Inferior parietal cortex (tissue), 1 donor: ENCODE measurements around the gene GEN1.
A peak's percentile ranks its signal among the peaks of the same experiment; 100 is the strongest.

Source experiments
- DNase-seq: peaks from one replicate; pipeline ENCODE4 v3.0.0-alpha.2; 2016; ENCODE audit errors: extremely low spot score

Gene GEN1

DNA sequence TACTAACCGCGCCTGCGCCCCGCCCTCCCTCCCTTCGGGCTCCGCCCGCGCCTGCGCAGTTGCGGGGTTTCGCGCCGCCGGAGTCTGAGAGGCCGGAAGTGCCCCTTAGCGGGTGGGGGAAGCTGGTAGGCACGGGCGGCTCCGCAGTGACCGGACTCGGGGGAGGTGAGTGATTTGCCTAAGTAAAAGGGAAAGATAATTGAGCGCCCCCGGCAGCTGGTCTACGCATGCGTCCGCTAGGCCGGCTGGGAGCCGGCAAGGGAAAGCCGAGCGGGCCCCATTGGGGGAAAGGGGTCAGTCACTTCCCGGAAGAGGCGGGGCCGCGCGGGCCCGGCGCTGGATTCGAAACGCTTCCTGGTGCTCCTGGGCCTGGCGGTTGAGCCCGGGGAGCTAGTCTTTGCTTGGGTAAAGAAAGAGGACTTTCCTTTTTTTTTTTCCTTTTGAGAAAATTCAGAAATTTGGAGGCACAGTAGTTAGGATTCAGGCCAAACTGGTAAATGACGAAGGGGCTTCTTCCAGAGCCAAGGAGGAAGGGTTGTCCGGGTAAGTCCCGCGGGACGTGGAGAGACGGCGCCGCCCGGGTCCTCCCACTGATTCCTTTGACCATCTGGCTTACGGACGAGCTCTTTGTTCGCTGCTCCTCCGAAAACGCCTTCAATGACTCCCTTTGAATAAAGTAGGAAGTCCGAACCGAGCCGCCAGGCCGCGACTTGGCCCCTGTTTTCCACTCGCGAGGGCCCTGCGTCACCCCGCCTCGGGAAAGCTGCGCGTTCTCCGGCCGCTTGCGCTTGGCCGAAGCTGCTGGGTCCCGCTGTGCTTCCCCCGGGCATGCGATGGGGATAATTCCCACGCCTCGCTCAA, at the start of gene GEN1, which contains the start of gene SMC6:
Gene GEN1 (plus strand): TSS at position 336 of the 861 bp plus-strand sequence. CDS start 5,806 bp downstream, outside the sequence.
Gene SMC6 (minus strand): TSS at position 8 of the 861 bp plus-strand sequence. CDS start 7,864 bp downstream, outside the sequence.
- DNase-seq: peak; percentile 94

GRCh38 chr2:17706845-17707244, 47.1 kb upstream of the GEN1 start:
- DNase-seq: no peak

DNA sequence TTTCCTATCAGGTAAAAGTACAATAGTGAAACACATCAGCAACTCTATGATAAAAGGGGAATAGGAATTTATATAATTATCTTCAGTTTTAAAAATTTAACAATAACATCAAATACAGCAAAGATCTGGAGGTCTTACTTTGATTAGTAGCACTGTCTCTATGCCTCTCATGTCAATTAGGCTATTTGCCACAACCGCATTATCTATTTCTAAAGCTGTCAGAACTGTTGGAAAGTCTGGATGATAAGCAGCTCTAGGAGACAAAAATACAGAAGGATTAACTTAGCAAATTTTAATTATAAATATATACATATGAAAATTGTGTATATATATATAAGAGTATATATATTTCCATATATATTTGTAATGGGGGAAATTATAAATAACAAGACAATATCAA, 45.4 kb upstream of the GEN1 start:
- no peak for DNase-seq

DNA sequence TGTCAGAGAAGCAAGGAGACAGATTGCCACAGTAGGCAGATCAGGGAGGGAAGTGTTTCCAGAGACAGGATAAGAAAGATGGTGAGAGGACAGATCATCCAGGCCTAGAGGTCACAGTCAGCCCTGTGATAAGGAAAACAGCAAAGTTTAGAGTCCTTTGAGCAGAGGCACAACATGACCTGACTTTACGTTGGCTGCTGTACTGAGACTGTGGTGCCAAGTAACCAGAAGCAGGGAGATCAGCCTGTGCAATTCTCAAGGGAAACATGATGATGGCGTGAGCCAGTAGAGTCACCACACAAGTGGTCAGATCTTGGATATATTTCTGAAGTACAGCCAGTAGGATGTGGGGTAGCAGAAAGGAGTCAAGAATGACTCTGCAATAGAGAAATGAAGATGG, 44.0 kb upstream of the GEN1 start:
- DNase-seq: no peak

DNA sequence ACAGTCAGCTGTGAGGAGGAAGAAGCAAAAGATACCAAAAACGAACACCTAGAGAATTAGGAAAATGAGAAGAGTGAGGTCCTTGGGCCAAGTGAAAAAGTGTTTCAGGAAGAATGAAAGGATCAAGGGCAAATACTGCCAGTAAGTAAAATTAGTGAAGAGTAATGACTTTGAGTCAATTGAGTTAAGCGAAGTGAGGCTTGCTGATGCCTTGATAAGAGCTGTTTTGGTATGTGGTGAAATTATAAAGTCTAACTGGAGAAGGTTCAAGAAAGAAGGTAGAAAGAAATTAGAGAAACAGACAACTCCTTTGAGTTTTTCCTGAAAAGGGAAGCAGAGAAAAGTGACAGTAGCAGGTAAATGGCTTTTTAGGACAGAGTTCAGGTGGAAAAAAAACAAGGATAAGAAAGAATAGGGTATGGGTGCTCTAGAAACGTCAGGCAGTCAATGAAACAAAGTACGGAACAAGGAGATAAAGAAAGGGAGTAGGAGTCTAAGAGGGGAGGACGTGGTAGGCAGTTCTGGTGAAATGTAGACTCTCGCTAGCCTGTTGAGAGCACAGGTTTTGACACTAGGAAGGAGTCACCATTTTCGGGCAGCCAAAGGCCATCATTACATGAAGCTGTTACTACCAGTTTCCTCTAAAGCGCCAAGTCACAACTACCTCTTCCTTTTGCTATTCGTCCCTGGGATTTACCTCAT, 43.2 kb upstream of the GEN1 start:
- DNase-seq: no peak

- peak; percentile 34 for DNase-seq
Observed at GRCh38 chr2:17713291-17713690, 40.6 kb upstream of the GEN1 start.

- no peak for DNase-seq
Observed at GRCh38 chr2:17717666-17718065, 36.3 kb upstream of the GEN1 start.

- DNase-seq: no peak
Observed at GRCh38 chr2:17718689-17719088, 35.2 kb upstream of the GEN1 start.

DNA sequence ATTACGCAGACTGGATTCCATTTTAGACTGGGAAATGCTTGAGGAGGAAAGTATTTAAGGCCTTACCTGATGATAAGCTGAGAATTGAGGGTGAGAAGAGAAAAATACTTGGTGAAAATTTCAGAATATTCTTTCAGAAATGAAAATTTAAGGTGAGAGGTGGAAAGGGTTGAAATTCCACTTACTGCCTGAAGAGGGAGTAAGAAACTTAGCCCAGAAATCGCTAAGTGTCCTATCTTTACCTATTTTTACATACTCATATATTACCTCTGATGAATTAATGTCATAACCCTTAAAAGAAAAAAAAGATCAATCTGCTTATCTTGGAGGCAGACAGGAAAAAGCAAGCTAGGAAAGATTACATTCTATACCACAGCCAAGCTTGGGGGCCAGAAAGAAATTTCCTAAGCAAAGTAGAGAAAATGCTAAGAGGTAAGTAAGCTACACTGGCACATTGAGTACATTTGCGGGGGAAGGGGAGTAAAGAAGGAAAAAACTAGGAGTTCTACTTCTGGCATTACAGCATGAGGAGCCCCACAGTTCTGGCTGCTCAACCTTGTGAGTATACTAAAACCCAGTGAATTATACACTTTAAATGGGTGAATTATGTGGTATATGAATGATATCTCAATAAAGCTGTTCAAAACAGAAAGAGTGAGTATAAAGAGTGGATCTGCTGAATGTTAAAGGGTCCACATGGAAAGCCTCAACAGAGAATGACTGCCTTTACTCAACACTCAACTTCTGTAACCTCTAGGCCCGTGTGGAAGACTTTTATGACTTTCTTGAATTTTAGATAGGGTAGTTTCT, 34.2 kb upstream of the GEN1 start:
- peak; percentile 30 for DNase-seq

GRCh38 chr2:17728210-17728609, 25.7 kb upstream of the GEN1 start:
- DNase-seq: no peak

GRCh38 chr2:17729880-17730279, 24.1 kb upstream of the GEN1 start:
- no peak for DNase-seq

DNA sequence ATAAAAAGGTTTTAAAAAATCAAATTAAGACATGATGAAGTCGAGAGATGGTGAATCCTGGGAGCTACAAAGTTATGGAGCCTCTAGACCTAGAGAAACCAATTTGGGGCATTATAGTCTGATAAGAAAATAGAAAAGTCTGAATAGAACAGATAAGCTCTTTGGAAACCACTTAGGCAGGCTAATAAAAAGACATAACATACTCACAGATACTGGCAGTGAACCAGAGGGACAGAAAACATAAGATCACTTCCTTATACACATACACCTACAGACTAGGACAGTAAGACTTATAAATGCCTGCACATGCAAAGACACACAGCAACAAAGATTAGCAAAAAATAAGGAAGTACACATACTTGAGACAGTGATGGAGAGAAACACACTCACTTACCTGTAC, 20.3 kb upstream of the GEN1 start:
- DNase-seq: no peak

DNA sequence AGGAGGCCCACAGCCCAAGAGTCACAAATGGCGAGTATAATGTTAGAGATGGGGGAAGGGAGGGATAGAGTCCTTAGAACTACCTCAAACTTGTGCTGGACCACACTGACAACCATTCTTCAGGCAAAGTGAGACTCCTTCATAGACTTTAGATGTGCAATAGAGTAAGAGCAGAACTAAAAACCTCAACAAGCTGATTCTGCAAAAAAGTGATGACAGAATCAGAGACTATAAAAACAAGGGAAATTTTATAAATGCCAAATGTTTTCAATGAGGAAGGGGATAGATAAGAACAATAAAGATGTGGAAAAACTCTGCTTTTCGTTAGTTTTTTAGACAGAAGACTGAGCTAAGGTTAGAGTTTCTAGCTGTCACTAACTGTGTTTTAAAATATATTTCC, 18.1 kb upstream of the GEN1 start:
- DNase-seq: no peak

DNA sequence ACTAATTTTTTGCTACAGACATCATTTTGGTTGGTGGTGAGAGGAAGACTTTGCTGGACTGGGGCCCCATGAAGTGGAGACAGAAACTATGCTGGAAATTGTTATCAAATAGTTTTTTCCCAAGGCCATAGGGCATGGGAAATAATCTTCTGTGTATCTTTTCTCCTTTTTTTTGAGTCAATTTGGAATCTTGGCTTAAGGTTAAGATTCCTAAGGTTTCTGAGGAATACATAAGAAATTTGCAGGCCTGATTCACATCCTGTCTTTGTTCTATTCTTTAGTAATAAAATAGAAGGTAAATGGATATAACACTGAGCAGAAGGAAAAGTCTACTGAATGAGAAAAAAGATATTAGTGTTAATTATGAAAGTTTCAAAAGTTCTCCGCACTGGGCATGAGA, 16.9 kb upstream of the GEN1 start:
- DNase-seq: no peak

- no peak for DNase-seq
Observed at GRCh38 chr2:17740203-17740602, 13.7 kb upstream of the GEN1 start.

DNA sequence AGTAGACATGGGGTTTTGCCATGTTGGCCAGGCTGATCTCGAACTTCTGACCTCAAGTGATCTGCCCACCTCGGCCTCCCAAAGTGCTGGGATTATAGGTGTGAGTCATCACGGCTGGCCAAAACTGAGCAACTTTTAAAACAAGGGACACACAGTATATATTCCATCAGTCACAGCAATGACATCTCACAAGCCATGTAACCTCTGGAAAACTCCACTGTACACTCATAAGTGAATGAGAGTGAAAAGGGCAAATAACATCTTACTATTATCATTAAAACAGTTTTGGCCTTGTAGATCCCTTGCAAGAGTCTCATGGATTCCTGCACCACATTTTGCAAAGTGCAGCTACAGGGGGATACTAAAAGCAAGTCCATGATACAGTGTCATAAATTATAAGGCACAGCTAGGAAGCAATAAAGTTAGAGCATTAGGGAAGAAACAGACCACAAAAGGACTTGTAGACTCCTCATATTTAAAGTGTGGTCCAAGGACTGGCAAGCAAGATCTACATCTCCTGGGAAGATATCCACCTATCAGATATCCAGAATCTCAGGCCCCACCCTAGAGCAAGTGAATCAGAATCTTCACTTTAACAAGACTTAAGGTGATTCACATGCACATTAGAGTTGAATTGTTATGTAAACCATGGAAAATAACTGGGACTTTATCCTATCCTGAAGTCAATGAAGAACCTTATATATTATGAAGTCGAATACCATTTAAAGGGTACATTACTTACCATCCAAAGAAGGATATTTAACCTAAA, 6.1 kb upstream of the GEN1 start:
- DNase-seq: no peak

- no peak for DNase-seq
Observed at GRCh38 chr2:17748745-17749144, 5.2 kb upstream of the GEN1 start.

GRCh38 chr2:17749753-17750438, 4.0 kb upstream of the GEN1 start:
- DNase-seq: no peak

DNA sequence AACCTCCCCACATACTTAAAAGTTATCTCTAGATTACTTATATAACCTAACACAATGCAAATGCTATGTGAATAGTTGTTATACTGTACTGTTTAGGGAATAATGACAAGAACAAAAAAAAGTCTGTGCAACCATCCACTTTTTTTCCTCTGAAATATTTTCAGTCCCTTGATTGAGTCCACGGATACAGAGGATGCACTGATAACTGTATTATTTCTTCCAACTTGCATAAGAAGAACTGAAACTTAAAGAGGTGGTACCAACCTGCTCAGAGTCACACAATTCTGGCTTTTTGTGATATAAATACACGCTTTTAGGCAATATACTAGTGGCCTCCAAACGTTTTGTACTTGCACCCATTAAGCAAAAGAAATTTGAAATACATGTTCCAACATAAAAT, 1.7 kb upstream of the GEN1 start:
- no peak for DNase-seq

GRCh38 chr2:17752892-17753802, 791 bp upstream of the GEN1 start:
- DNase-seq: peak; percentile 38
